ENCODE results near the gene RNF223. TPM values are rescaled to one million over a fixed set of nuclear protein-coding genes. Genes with fewer than 3 reads are reported as not detected.
"Not testable (repeated sequence)": the region's sequence is repeated elsewhere in the genome, so short reads cannot be mapped to it uniquely, and the experiment has no call there.

RNF223 gene
- total RNA-seq, 1 donor from 2014 or later: not detected

DNA sequence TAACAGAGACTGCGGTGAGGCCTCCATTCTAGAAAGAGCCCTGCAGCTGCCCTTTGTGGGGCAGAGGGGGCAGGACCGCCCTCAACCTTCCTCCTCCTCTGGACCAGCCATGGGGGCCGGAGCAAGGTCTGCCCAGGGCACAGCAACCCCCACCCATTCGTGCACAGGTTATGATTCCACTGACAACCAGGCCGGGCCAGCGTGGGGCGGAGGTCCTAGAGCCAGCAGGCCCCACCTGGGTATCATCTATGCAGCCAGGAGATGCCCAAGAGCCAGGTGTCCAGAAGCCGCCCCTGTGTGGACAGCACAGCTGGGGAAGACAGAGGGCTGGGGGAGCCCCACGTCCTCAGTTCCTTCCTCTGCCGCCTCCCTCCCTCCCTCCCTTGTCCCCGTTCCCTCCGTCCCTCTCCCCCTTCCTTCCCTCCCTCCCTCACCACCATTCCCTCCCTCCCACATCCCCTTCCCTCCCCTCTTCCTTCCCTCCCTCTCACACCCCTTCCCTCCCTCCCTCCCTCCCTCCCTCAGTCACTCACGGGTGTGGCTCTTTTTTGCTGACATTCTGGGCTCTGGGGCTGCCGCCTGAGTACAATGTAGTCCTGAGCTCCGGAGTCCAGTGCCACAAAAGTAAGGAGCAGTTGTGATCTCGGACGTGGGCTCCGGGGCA is 12.3 kb downstream of the RNF223 start:
- no peak for DNase-seq (ENCODE audit: low spot score)

DNA sequence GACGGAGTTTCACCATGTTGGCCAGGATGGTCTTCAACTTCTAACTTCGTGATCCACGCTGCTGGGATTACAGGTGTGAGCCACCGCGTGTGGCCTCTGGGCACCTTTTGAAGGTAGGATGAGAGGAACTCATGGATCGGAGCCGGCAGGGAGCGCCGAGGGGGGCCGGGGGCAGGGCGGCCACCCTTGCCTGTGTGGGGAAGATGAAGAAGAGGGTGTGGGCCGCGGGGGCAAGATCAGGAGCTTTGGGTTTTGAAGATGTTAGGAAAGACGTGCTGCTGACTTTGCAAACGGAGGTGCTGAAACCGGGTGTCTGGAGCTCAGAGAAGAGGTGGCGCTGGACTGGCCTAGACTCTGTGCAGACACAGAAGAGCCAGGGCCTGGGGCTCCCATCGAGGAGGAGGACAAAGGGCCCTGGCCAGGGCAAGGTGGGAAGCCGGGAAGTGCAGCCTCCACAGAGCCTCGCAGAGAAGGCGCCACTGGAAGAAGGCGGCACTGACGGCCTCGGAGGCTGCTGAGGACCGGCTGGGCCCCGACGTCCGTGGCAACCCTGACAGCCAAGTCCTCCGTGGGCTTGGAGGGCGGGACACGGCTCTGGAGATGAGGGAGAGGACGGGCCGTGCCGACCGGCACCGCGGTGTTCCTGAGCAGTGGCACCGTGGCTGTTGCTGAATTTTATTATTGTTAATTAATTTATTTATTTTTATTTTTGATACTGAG is 13.7 kb downstream of the RNF223 start:
- DNase-seq (ENCODE audit: low spot score): no peak

DNA sequence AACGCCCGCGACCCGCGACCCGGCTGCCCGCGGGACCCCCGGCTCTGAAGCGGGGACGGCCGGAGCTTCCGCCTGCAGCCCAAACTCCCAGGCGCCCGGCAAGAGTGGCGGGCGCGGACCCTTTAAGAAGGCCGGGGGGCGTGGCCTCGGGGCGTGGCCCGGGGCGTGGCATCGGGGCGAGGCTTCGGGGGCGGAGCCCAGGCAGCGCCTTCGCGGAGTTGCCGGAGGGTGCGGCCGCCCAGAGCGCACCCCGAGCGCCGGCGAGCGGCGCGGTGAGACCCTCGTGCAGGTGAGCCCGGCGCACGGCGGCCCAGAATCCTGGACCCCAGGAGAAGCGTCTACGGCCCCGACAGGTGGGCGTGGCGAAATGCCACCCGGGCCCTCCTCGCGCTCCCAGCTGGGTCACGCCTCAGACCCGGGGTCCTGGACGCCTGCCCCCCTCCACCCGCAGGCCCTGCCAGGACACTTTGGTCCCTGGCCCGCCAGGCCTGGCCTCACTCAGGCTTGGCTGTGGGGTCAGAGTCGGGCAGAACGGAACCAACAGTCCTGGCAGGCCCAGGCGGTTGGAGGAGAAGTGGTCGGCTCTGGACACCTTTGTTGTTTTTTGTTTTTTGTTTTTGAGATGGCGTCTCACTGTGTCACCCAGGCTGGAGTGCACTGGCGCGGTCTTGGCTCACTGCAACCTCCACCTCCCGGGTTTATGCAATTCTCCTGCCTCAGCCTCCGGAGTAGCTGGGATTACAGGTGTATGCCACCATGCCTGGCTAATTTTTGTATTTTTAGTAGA is 14.4 kb downstream of the RNF223 start:
- DNase-seq (ENCODE audit: low spot score): peak; percentile 94

DNA sequence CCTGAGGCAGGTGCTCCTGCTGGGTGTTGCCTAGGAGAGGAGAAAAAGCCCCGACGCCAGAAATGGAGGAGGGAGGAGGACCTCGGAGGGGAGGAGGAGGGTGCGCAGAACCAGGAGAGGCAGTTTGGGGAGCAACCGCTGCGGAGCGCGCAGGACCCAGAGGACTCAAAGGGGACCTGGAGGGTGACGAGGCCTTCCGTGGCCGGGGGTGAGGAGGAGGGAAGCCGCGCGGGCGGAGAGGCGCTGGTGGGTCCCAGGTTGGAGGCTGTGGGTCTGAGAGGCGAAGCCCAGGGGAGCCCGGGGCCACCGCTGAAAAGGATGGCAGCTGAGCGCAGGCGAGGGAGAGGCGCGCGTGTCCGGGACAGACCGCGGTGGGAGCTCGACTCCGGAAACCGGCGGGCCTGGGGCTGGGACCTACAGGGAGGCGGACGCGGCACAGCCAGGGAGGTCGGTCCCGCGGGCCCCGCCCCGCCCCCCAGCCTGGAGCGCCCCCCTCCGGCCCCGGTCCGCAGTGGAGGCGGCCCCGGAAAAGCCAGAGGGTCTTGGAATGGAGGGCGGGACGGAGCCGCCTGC is 15.1 kb downstream of the RNF223 start:
- DNase-seq (ENCODE audit: low spot score): no peak

DNA sequence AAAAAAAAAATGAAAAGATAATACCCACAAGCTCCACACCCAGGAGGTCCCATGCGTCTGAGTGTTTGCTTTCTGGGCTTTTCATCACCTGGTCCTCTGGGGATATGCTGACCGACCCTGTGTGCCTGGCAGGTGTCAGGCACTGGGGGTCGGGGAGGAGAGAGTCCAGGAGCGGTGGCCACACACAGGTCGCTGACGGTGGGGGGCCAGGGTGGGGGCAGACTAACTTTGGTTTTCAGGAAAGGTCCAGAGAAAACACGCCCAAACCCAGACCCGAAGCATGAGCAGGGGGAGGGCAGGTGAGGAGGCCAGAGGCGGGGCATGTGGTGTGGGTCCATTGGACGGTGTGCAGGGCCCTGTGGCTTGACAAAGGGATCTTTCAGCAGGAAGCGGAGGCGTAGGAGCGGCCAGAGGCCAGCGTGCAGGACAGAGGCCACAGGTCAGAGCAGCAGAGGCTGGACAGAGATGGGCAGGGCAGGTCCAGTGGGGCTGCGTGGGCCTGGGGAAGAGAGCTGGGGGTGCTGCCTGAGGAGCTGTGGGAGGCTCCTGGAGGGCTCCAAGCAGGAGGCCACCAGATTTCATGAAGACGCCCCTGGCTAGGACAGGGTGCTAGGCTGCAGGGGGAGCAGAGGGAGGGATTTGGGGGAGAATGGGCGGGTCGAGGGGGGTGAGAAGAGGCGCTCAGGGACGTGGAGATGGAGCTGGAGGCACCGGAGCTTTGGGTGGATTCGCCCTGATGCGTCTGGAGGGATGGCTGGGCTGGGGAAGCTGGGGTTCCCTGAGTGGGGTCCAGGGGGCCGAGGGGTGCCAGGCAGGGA is 15.8 kb downstream of the RNF223 start:
- DNase-seq (ENCODE audit: low spot score): no peak

DNA sequence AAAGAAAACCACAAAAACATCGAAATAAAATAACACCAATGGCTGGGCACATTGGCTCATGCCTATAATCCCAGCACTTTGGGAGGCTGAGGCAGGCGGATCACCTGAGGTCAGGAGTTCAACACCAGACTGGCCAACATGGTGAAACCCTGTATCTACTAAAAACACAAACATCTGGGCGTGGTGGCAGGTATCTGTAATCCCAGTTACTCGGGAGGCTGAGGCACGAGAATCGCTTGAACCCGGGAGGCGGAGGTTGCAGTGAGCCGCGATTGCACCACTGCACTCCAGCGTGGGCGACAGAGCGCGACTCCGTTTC is 16.4 kb downstream of the RNF223 start:
- not testable (repeated sequence) for DNase-seq (ENCODE audit: low spot score)

DNA sequence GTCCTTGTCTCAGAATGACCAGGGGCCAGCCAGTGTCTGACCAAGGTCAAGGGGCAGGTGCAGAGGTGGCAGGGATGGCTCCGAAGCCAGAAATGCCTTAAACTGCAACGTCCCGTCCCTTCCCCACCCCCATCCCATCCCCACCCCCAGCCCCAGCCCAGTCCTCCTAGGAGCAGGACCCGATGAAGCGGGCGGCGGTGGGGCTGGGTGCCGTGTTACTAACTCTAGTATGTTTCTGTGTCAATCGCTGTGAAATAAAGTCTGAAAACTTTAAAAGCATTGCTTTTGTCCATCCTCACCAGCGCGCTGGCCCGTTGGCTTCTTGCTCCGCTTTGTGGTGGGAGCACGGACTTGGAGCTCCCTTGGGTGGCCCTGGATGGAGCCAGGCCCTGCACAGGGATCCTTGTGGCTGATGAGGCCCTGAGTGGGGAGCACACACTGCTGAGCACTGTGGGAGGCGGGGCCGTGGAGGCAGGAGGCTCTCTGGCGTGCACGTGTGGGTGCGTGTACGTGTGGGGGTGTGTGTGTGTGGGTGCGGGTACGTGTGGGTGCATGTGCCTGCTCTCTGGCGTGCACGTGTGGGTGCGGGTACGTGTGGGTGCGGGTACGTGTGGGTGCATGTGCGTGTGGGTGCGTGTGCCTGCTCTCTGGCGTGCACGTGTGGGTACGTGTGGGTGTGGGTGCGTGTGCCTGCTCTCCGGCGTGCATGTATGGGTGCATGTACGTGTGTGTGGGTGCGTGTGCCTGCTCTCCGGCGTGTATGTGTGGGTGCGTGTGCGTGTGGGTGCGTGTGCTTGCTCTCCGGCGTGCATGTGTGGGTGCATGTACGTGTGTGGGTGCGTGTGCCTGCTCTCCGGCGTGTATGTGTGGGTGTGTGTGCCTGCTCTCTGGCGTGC is 18.0 kb downstream of the RNF223 start:
- DNase-seq (ENCODE audit: low spot score): no peak

DNA sequence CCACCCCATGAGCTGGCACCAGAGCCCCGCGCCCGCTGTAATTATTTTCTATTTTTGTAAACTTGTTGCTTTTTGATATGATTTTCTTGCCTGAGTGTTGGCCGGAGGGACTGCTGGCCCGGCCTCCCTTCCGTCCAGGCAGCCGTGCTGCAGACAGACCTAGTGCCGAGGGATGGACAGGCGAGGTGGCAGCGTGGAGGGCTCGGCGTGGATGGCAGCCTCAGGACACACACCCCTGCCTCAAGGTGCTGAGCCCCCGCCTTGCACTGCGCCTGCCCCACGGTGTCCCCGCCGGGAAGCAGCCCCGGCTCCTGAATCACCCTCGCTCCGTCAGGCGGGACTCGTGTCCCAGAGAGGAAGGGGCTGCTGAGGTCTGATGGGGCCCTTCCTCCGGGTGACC is 19.1 kb downstream of the RNF223 start:
- DNase-seq (ENCODE audit: low spot score): no peak

DNA sequence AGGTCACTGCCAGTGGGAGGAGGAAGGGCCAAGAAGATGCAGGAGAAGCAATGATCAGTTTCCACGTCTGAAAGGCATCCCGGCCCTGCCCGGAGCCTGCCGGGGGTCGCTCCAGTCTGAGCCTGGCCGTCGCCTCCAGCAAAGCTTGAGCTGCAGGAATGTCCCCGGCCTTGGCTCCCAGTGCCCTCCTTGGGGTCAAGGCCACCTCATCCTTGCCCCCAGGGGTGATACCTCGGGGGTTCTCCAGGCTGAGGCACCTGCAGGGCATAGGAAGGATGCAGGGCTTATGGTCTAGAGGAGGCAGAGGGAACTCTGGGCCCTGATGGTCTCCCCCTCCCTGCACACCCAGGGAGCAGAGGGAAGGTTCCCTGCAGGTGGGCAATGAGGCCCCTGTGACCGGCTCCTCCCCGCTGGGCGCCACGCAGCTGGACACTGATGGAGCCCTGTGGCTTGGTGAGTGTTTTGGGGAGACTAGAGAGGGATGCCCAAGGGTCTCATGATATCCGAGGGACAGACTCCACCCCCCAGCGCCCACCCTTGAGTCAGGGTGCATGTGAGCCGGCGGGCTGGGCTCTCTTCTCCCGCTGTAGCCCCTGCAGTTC is 19.9 kb downstream of the RNF223 start:
- no peak for DNase-seq (ENCODE audit: low spot score)

DNA sequence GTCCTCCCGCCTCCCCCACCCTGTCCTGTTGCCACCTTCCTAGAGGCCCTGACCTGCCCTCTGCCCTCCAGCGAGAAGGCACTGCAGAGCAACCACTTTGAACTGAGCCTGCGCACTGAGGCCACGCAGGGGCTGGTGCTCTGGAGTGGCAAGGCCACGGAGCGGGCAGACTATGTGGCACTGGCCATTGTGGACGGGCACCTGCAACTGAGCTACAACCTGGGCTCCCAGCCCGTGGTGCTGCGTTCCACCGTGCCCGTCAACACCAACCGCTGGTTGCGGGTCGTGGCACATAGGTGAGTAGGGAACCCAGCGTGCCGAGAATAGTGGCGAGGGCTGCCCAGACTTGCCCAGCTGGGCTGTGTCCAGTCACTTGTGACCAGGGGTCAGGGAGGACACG is 20.4 kb downstream of the RNF223 start:
- DNase-seq (ENCODE audit: low spot score): no peak

DNA sequence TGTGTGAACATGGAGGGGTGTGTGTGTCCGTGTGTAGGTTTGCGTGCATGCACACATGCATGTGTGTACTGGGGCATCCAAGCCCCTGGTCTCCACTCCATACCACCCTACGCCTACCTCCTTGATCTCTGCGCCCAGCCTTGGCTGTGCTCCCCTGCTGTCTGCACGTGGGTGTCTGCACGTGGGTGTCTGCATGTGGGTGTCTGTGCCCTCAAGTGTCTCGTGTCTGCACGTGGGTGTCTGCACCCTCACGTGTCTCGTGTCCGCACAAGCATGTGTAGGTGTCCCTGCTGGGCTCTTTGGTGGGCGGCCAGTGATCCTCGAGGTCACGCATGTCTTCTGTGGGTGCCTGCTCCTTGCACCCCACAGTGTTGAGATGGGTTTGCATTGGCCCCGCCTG is 21.1 kb downstream of the RNF223 start:
- no peak for DNase-seq (ENCODE audit: low spot score)

DNA sequence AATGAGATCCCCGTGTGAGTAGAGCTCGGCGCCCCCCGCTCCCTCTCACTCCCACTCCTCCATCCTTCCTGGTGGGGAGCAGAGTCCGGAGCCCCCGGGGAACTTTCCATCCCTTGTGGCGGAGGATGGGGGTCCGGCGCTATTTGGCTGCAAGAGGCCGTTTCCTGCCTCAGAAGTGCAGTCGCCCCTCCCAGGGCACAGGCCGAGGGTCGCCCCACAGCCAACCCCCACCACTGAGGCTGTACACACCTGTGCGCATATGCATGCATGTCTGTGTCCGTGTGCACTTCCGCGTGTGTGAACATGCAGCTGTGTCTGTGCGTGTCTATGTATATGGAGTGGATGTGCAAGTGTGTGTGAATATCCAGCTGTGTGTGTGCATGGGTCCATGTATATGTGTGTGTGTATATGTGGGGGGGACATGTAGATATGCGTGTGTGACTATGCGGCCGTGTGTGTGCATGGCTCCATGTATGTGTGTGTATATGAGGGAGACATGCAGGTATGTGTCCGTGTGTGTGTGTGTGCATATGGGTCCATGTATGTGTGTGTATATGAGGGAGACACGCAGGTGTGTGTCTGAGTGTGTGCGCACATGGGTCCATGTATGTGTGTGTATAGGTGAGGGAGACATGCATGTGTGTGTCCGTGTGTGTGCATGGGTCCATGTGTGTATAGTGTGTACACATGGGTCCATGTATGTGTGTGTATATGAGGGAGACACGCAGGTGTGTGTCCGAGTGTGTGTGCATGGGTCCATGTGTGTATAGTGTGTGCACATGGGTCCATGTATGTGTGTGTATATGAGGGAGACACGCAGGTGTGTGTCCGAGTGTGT is 21.9 kb downstream of the RNF223 start:
- no peak for DNase-seq (ENCODE audit: low spot score)

DNA sequence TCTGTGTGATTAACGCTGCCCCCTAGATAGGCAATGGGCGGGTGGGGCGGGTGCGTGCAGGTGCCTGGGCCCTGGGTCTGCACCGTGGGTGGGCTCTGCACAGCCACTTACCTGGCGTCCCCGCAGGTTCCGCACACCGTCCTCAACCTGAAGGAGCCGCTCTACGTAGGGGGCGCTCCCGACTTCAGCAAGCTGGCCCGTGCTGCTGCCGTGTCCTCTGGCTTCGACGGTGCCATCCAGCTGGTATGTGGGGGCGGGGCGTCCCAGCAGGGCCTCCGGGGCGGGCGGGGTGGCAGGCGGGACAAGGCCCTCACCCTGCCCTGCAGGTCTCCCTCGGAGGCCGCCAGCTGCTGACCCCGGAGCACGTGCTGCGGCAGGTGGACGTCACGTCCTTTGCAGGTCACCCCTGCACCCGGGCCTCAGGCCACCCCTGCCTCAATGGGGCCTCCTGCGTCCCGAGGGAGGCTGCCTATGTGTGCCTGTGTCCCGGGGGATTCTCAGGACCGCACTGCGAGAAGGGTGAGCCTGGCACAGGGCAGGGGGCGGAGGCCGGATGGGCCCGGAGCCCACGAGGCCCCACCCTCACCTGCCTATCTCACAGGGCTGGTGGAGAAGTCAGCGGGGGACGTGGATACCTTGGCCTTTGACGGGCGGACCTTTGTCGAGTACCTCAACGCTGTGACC is 22.8 kb downstream of the RNF223 start:
- no peak for DNase-seq (ENCODE audit: low spot score)

DNA sequence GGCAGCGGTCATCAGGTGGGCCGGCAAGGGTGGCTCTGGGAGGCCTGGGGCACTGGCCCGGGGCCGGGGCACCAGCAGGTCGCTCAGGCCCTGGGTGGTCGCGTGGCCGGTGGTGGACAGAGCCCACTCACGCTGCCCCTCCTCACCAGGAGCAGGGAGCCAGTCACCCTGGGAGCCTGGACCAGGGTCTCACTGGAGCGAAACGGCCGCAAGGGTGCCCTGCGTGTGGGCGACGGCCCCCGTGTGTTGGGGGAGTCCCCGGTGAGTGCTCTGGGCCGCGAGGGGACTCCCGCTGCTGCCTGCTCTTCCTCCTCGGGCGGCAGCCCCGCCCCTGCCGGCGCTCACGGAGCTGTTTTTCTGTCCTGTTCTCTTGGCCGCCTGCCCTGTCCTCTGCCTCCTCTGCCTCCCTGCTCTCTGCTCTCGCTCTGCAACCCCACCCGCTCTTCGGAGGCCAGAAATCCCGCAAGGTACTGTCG is 23.5 kb downstream of the RNF223 start:
- no peak for DNase-seq (ENCODE audit: low spot score)

DNA sequence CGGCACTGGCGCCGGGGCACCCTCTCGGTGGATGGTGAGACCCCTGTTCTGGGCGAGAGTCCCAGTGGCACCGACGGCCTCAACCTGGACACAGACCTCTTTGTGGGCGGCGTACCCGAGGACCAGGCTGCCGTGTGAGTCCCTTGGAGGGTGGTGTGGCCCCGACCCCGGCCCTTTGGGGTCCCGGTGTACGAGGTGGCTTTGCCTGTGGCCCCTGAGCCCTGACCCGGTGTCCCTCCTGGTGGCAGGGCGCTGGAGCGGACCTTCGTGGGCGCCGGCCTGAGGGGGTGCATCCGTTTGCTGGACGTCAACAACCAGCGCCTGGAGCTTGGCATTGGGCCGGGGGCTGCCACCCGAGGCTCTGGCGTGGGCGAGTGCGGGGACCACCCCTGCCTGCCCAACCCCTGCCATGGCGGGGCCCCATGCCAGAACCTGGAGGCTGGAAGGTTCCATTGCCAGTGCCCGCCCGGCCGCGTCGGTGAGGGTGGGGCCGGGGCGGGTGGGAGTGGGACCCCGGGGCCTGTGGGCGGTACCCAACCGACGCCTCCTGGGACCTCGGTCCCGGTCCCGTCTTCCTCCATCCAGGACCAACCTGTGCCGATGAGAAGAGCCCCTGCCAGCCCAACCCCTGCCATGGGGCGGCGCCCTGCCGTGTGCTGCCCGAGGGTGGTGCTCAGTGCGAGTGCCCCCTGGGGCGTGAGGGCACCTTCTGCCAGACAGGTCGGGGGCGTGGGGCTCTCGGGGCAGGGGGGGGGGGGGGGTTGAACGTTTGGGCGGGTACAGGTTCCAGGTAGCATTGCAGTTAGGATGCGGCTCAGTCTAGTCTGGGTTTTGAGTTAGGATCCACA is 24.6 kb downstream of the RNF223 start:
- no peak for DNase-seq (ENCODE audit: low spot score)

DNA sequence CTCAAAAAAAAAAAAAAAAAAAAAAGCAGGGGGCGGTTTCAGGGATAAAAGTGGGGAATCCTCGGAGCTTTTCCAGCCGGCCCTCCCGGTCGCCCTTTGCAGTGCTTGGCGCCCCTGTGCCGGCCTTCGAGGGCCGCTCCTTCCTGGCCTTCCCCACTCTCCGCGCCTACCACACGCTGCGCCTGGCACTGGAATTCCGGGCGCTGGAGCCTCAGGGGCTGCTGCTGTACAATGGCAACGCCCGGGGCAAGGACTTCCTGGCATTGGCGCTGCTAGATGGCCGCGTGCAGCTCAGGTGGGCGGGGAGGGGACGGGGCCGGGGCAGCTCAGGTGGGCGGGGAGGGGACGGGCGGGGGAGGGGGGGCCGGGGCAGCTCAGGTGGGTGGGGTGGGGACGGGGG is 25.3 kb downstream of the RNF223 start:
- DNase-seq (ENCODE audit: low spot score): no peak

DNA sequence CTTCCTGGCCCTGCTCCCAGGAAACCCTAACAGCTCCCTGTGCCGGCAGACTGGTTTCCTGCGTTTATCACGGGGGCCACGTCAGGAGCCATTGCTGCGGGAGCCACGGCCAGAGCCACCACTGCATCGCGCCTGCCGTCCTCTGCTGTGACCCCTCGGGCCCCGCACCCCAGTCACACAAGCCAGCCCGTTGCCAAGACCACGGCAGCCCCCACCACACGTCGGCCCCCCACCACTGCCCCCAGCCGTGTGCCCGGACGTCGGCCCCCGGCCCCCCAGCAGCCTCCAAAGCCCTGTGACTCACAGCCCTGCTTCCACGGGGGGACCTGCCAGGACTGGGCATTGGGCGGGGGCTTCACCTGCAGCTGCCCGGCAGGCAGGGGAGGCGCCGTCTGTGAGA is 26.1 kb downstream of the RNF223 start:
- DNase-seq (ENCODE audit: low spot score): no peak

All from mesenteric fat pad (tissue), 1 donor.